HL-60 (cell line): Measurements from ENCODE around the gene CDC42BPB.

Source experiments
- DNase-seq, 2 experiments: peaks; one replicate each; pipeline ENCODE4 v3.0.0-alpha.2; 2010 to 2020; ENCODE audit warnings: low read depth in 1 of 2, low spot score in 1 of 2
- H3K27ac ChIP-seq: fragments of 250-450 bp; sonication (Bioruptor Pico); replicated peaks from 2 replicates; pipeline ENCODE4 v1.5.1; 2020; ENCODE audit warnings: mild to moderate bottlenecking, moderate library complexity
- H3K27me3 ChIP-seq: fragments of 250-450 bp; sonication (Bioruptor Pico); 2 replicates; pipeline ENCODE4 v1.5.1; 2021; ENCODE audit warnings: mild to moderate bottlenecking, moderate library complexity; ENCODE audit not compliant: insufficient read depth, poor library complexity, severe bottlenecking
- H3K4me3 ChIP-seq: replicated peaks from 2 replicates; pipeline ENCODE4 v1.5.1; 2011; ENCODE audit warnings: mild to moderate bottlenecking, control low read depth, low read length; ENCODE audit not compliant: insufficient read depth
- GABPA ChIP-seq: IDR thresholded peaks from 2 replicates; pipeline ENCODE4 v1.6.1; 2012; ENCODE audit warnings: low read depth
- POLR2AphosphoS5 ChIP-seq: IDR thresholded peaks from 2 replicates; pipeline ENCODE4 v1.6.1; 2012; ENCODE audit warnings: low read depth
- SPI1 ChIP-seq: IDR thresholded peaks from 2 replicates; pipeline ENCODE4 v1.6.1; 2012; ENCODE audit warnings: low read depth, mild to moderate bottlenecking, borderline replicate concordance
- TF ChIP-seq, protein P1 (sequence below): IDR thresholded peaks from one replicate; pipeline ENCODE4 v1.5.1; 2011; ENCODE audit warnings: low read length, control low read depth, inconsistent platforms; ENCODE audit not compliant: insufficient read depth
- TF ChIP-seq, protein P2 (sequence below): IDR thresholded peaks from 2 replicates; pipeline ENCODE4 v1.6.1; 2012; ENCODE audit warnings: low read depth; ENCODE audit not compliant: insufficient replicate concordance

CDC42BPB gene

DNA sequence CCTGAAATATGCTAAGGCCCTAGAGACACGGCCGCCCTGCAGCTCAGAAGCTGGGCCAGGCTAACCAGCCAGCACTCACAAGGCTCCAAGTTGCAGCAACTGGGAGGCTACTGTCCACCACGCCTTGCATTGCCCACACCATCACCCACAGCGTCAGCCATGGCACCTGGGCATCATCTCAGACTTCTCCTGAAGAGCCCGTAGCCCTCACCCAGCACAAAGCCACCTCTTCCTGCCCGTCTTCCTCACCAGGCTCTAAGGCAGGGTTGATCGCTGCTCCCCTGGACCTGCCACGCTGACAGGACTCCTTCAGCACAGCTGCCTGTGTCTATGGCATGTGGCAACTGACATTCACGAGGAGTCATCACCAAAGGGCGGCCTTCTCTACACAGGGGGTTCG lies 38.1 kb downstream of the CDC42BPB start:
- H3K27me3 ChIP-seq, result no peaks in the 10 kb centered on the region

DNA sequence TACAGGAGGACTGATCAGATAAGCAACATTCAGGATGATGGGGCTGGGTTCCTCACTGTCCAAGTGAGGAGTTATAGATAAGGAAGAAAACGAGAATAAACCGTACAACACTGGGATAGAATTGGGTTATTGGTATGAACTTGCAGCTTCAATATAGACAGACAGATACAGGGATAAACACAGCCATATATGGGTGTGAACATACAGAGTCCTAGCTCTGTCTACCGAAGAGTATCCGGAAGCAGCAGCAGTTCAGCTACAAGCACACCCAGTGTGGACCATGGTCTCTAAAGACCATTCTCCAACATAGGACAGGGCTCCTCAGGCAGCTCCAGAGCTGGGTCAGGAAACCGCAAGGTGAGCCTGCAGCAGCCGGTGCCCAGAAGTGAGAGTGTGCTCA lies 40.8 kb downstream of the CDC42BPB start:
- Histone ChIP-seq H3K27me3 (no peaks in the 10 kb centered on the region), H3K27ac (no peak overlapping the region), H3K4me3 (no peak overlapping the region)
- TF ChIP-seq, protein P1, sequence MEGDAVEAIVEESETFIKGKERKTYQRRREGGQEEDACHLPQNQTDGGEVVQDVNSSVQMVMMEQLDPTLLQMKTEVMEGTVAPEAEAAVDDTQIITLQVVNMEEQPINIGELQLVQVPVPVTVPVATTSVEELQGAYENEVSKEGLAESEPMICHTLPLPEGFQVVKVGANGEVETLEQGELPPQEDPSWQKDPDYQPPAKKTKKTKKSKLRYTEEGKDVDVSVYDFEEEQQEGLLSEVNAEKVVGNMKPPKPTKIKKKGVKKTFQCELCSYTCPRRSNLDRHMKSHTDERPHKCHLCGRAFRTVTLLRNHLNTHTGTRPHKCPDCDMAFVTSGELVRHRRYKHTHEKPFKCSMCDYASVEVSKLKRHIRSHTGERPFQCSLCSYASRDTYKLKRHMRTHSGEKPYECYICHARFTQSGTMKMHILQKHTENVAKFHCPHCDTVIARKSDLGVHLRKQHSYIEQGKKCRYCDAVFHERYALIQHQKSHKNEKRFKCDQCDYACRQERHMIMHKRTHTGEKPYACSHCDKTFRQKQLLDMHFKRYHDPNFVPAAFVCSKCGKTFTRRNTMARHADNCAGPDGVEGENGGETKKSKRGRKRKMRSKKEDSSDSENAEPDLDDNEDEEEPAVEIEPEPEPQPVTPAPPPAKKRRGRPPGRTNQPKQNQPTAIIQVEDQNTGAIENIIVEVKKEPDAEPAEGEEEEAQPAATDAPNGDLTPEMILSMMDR, result no peak
- TF ChIP-seq, protein P2, sequence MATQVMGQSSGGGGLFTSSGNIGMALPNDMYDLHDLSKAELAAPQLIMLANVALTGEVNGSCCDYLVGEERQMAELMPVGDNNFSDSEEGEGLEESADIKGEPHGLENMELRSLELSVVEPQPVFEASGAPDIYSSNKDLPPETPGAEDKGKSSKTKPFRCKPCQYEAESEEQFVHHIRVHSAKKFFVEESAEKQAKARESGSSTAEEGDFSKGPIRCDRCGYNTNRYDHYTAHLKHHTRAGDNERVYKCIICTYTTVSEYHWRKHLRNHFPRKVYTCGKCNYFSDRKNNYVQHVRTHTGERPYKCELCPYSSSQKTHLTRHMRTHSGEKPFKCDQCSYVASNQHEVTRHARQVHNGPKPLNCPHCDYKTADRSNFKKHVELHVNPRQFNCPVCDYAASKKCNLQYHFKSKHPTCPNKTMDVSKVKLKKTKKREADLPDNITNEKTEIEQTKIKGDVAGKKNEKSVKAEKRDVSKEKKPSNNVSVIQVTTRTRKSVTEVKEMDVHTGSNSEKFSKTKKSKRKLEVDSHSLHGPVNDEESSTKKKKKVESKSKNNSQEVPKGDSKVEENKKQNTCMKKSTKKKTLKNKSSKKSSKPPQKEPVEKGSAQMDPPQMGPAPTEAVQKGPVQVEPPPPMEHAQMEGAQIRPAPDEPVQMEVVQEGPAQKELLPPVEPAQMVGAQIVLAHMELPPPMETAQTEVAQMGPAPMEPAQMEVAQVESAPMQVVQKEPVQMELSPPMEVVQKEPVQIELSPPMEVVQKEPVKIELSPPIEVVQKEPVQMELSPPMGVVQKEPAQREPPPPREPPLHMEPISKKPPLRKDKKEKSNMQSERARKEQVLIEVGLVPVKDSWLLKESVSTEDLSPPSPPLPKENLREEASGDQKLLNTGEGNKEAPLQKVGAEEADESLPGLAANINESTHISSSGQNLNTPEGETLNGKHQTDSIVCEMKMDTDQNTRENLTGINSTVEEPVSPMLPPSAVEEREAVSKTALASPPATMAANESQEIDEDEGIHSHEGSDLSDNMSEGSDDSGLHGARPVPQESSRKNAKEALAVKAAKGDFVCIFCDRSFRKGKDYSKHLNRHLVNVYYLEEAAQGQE, result no peak
- TF ChIP-seq GABPA, result no peak
- no peak for TF ChIP-seq POLR2AphosphoS5
- TF ChIP-seq SPI1, result no peak
- no peak for DNase-seq

More for the DNA sequence above, 38.1 kb downstream of the CDC42BPB start:
- DNase-seq, result no peak
- TF ChIP-seq, protein P2, result no peak
- TF ChIP-seq, protein P1, result no peak
- no peak for TF ChIP-seq POLR2AphosphoS5
- no peak for TF ChIP-seq GABPA
- TF ChIP-seq SPI1, result no peak
- Histone ChIP-seq H3K27ac (no peak overlapping the region), H3K4me3 (no peak overlapping the region)

DNA sequence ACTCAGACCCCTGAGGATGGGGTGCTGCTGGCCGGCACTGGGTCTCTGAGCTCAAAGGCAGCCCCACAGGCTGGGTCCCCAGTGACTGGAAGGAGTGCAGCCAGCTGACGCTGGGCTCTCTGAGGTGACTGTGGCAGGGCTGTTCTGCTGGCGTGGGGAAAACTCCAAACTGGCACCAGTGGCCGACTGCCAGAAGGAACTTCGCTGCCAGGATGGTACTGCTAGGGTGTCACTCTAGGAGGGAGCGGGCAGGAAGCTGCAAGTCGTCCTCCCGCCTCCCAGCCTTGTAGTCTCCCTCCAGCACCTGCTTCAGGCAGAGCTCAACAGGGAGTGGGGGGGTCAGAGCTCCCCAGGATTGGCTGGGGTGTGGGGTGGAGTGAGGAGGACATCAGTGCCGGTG lies 41.3 kb downstream of the CDC42BPB start:
- no peak for DNase-seq
- Histone ChIP-seq H3K27me3 (no peaks in the 10 kb centered on the region), H3K4me3 (no peak overlapping the region), H3K27ac (no peak overlapping the region)
- TF ChIP-seq, protein P2, result no peak
- TF ChIP-seq GABPA (no peak), POLR2AphosphoS5 (no peak), SPI1 (no peak)
- TF ChIP-seq, protein P1, result no peak
